ENCODE measurements around the gene ZNF79.

GRCh38 chr9:127411122-127411521 lies 13.1 kb upstream of the ZNF79 start:
- no peak for TF ChIP-seq EZH2 (IDR thresholded peaks at IDR 0.05; ENCODE audit: insufficient read depth, poor library complexity, severe bottlenecking)
- TF ChIP-seq EZH2phosphoT487 (IDR thresholded peaks at IDR 0.05; ENCODE audit: insufficient read depth, low read depth): no peak
